Epithelial cell of proximal tubule (primary cell): ENCODE results near the gene SLC25A13. TPM values are rescaled to one million over a fixed set of nuclear protein-coding genes. Genes with fewer than 3 reads are reported as not detected.

Source experiments
- DNase-seq: peaks from one replicate; pipeline ENCODE4 v3.0.0-alpha.2; 2011; ENCODE audit warnings: low read depth
- H3K4me3 ChIP-seq: 2 replicates; pipeline ENCODE4 v1.5.1; 2011; ENCODE audit warnings: low read depth, mild to moderate bottlenecking, low read length
- total RNA-seq: library from RNA; depleted of rRNA; stranded (reverse); fragments of >200 nt; gene quantifications from 2 replicates; pipeline ENCODE4 v1.2.3, GENCODE V29; 2015
- TF ChIP-seq, protein P1 (sequence below): conservative IDR thresholded peaks from 2 replicates; pipeline ENCODE4 v1.5.1; 2012; ENCODE audit warnings: low read depth, mild to moderate bottlenecking, low read length

Gene SLC25A13
- total RNA-seq, 1 donor from 2014 or later, result 51.3 TPM

DNA sequence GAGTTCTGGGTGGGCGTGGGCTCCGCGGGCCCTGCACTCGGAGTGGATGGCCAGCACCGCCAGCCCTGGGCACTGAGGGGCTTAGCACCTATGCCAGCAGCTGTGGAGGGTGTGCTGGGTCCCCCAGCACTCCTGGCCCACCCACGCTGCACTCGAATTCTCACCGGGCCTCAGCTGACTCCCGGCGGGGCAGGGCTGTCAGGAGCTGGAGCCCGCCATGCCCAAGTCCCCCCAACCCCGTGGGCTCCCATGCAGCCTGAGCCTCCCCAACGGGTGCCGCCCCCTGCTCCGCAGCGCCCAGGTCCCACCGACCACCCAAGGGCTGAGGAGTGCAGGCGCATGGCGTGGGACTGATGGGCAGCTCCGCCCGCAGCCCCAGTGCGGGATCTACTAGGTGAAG lies 93.1 kb downstream of the SLC25A13 start:
- DNase-seq, result no peak
- H3K4me3 ChIP-seq, result no peak overlapping the region
- TF ChIP-seq, protein P1, sequence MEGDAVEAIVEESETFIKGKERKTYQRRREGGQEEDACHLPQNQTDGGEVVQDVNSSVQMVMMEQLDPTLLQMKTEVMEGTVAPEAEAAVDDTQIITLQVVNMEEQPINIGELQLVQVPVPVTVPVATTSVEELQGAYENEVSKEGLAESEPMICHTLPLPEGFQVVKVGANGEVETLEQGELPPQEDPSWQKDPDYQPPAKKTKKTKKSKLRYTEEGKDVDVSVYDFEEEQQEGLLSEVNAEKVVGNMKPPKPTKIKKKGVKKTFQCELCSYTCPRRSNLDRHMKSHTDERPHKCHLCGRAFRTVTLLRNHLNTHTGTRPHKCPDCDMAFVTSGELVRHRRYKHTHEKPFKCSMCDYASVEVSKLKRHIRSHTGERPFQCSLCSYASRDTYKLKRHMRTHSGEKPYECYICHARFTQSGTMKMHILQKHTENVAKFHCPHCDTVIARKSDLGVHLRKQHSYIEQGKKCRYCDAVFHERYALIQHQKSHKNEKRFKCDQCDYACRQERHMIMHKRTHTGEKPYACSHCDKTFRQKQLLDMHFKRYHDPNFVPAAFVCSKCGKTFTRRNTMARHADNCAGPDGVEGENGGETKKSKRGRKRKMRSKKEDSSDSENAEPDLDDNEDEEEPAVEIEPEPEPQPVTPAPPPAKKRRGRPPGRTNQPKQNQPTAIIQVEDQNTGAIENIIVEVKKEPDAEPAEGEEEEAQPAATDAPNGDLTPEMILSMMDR, result no peak

DNA sequence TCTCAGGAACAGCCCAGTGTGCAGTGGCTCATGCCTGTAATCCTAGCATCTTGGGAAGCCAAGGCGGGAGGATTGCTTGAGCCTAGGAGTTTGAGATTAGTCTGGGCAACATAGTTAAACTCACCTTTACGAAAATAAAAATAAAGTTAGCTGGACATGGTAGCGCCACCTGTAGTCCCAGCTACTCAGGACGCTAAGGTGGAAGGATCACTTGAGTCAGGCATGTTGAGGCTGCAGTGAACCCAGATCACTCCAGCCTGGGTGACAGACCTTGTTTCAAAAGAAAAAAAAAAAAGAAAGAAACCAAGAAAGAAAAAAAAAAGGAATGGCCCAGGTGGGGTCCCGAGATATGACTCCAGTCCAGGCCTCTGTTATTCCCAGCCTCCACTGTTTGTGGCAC lies 96.6 kb downstream of the SLC25A13 start:
- DNase-seq, result no peak
- H3K4me3 ChIP-seq, result no peak overlapping the region
- TF ChIP-seq, protein P1, result no peak

DNA sequence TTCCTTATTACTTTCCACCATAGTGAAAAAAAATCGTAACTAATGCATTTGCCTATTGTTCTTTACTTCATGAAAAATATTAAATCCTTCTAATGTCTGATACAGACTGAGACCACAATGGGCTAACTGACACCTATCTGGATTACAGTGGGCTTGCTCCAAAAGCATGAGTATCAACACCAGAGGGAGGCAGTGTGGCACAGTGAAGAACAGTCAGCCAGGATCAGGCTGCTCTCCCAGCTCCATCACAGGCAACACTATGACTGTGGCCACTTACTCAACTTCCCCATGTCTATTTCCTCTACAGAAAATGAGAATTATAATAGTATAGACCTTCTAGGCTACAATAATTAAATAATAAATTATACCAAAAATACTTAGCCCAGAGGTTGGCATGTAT lies 97.2 kb downstream of the SLC25A13 start:
- TF ChIP-seq, protein P1, result peak; percentile 58
- H3K4me3 ChIP-seq, result no peak overlapping the region
- DNase-seq, result no peak

DNA sequence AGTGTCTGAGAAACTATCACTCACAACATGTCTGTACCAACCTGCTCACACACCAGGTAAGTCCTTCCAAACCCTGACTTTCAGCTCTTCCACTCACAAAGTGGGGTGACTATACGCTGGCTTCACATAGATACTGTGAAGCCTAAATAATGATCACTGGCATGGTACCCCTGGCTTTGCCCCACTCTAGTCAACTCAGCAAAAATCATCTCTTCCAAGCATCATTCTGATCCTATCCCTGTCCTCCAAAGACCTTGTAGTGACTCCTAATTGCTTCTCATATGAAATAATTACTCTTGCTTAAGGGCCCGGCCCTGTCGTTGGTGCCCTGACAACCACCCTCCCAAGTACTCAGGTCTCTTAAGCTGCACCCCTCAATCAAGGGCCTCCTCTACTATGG lies 97.8 kb downstream of the SLC25A13 start:
- no peak for DNase-seq
- H3K4me3 ChIP-seq, result no peak overlapping the region
- TF ChIP-seq, protein P1, result no peak

DNA sequence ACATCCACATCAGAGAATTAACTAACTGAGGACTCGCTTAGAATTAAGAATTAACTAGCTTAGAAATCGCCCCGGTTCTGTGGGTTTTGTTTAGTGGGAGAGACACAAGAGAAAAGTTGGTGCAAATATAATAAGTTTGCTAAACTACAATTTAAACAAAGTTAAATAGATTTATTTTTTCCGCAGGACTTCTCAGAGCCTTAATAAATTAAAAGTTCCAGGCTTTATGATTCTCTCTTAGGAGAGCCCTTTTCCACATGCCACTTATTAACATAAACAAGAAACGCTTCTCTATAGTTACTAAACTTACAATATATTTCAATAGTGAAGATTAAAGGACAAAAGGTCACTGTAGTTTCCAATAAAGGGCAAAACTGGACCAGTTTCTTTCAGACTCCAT lies 100.0 kb downstream of the SLC25A13 start:
- DNase-seq, result no peak
- TF ChIP-seq, protein P1, result no peak

DNA sequence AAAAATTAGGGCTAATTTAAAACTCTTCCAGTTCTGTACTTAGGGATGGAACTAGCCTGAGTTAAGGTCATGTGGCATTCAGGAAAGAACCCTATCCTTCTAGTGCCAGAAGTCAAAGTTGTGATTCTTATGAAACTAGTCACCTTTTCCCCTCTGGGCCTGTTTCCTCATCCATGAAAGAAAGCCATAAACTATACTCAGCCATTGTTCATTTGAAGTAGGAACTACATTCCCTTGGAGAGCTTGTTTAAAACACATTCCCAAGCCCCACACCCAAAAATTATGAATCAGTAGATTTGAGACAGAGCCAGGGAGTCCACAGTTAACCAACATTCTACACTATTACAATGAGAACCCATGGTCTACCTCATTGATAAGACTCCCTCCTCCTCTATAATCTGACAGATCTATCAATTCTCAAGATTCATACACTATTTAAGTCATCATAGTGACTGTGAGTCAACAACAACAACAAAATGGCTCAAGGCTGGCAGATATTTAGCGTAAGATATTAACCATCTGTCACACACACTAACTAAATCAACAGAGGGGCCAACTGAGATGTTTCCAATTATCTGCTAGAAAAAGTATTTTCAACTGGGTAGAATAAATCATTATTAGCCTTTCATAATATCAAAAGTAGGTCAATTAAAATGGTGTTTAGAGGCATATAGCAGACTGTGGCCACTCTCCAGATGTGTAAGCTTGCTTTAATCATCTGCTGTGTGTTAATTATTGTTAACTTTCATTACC lies 102.3 kb downstream of the SLC25A13 start:
- peak; percentile 94 for DNase-seq
- H3K4me3 ChIP-seq, result no peak overlapping the region
- TF ChIP-seq, protein P1, result no peak

More for the DNA sequence above, 100.0 kb downstream of the SLC25A13 start:
- no peak overlapping the region for H3K4me3 ChIP-seq
